ENCODE results near the gene DDX1. TPM values are rescaled to one million over a fixed set of nuclear protein-coding genes. Genes with fewer than 3 reads are reported as not detected.
A peak's percentile ranks its signal among the peaks of the same experiment; 100 is the strongest.

Gene DDX1
- total and polyA plus RNA-seq, 2 donors (not counting 1 experiment from before 2014, with no cell fraction given): 54.3 to 176 TPM

DNA sequence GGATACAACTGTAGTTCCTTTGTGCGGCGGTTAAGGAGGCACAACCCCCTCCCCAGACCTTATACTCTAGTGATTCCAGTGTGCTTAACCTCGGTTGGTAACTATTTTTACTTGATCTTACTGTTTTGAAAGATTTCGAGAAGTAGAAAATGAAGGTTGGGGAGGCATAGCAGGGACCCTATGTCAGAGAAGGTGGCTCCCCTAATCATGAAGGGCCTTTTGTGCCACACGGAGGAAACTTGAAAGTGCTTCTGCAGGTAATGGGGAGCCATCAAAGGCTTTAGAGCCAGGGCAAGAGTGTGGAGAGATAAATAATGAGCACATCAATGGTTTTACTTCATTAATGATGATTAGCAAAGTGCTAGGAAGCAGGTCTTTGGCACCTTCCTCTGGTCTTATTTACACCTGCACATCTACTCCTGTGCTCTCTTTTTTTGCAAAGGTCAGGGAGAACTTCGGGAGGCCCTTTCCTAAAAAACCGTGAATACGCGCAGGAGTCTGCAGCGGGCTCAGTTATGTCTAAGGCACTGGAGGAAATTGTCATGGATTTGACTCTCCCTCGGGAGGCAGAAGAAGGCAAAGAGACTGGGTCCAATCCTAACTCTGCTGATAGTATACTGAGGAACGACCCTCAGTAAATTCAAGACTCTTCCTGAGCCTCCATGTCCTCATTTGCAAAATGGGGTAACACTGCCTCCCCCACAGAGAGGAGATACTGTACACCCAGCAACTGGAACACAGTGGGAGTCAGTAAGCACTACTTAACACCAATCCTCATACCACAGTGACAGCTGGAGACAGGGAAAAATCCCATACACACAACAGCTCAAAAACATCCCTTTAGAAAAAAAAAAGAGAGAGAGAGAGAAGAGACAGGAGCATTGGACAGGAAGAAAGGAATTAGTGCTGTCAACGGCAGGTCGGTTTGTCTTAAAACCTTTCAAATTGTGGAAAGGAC lies 81.6 kb downstream of the DDX1 start:
- Histone ChIP-seq H3K4me1 (ENCODE audit: control insufficient read depth, extremely low read depth, insufficient read depth, low read length) (no peaks in the 10 kb centered on the region), H3K36me3 (ENCODE audit: control insufficient read depth, insufficient read depth, low read length) (no peaks in the 10 kb centered on the region), H3K4me3 (replicated peaks in 1 of 4; ENCODE audit: control extremely low read depth in 1 of 4, insufficient read depth in 1 of 4, low read depth in 3 of 4, low read length in 4 of 4) (no peak overlapping the region), H3K9me3 (ENCODE audit: control insufficient read depth, insufficient read depth, low read depth, low read length) (no peaks in the 10 kb centered on the region), H3K79me2 (ENCODE audit: control insufficient read depth, insufficient read depth, low read length) (no peaks in the 10 kb centered on the region), H3K4me2 (ENCODE audit: extremely low read depth, insufficient read depth, low read length) (no peak overlapping the region), H2AFZ (ENCODE audit: low read length) (no peak overlapping the region), H4K20me1 (ENCODE audit: control insufficient read depth, extremely low read depth, insufficient read depth, low read length) (no peaks in the 10 kb centered on the region), H3K9ac (ENCODE audit: insufficient read depth, low read length) (no peak overlapping the region), H3K27me3 (ENCODE audit: control insufficient read depth, insufficient read depth, low read length) (no peaks in the 10 kb centered on the region), H3K27ac (ENCODE audit: insufficient read depth, low read length) (no peak overlapping the region)
- no peak for TF ChIP-seq EZH2 (IDR thresholded peaks at IDR 0.05; ENCODE audit: low read length, missing control alignments)
- TF ChIP-seq, protein P1, sequence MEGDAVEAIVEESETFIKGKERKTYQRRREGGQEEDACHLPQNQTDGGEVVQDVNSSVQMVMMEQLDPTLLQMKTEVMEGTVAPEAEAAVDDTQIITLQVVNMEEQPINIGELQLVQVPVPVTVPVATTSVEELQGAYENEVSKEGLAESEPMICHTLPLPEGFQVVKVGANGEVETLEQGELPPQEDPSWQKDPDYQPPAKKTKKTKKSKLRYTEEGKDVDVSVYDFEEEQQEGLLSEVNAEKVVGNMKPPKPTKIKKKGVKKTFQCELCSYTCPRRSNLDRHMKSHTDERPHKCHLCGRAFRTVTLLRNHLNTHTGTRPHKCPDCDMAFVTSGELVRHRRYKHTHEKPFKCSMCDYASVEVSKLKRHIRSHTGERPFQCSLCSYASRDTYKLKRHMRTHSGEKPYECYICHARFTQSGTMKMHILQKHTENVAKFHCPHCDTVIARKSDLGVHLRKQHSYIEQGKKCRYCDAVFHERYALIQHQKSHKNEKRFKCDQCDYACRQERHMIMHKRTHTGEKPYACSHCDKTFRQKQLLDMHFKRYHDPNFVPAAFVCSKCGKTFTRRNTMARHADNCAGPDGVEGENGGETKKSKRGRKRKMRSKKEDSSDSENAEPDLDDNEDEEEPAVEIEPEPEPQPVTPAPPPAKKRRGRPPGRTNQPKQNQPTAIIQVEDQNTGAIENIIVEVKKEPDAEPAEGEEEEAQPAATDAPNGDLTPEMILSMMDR (conservative IDR thresholded peaks at IDR 0.05 in 1 of 2, IDR thresholded peaks at IDR 0.05 in 1 of 2; ENCODE audit: low read depth in 1 of 2, low read length in 2 of 2): no peak
- no peak for DNase-seq (ENCODE audit: low read depth in 2 of 2)

GRCh38 chr2:15673919-15674636 lies 82.4 kb downstream of the DDX1 start:
- no peaks in the 10 kb centered on the region for H4K20me1 ChIP-seq (ENCODE audit: control insufficient read depth, extremely low read depth, insufficient read depth, low read length)
- H3K79me2 ChIP-seq (ENCODE audit: control insufficient read depth, insufficient read depth, low read length): no peaks in the 10 kb centered on the region
- H3K4me3 ChIP-seq (replicated peaks in 1 of 4; ENCODE audit: control extremely low read depth in 1 of 4, insufficient read depth in 1 of 4, low read depth in 3 of 4, low read length in 4 of 4): no peak overlapping the region
- H2AFZ ChIP-seq (ENCODE audit: low read length): no peak overlapping the region
- no peaks in the 10 kb centered on the region for H3K27me3 ChIP-seq (ENCODE audit: control insufficient read depth, insufficient read depth, low read length)
- H3K4me2 ChIP-seq (ENCODE audit: extremely low read depth, insufficient read depth, low read length): no peak overlapping the region
- H3K36me3 ChIP-seq (ENCODE audit: control insufficient read depth, insufficient read depth, low read length): no peaks in the 10 kb centered on the region
- H3K9me3 ChIP-seq (ENCODE audit: control insufficient read depth, insufficient read depth, low read depth, low read length): no peaks in the 10 kb centered on the region
- DNase-seq (ENCODE audit: low read depth in 2 of 2): peak; percentile 7 to 43
- H3K9ac ChIP-seq (ENCODE audit: insufficient read depth, low read length): no peak overlapping the region
- H3K27ac ChIP-seq (ENCODE audit: insufficient read depth, low read length): no peak overlapping the region
- TF ChIP-seq, protein P1 (conservative IDR thresholded peaks at IDR 0.05 in 1 of 2, IDR thresholded peaks at IDR 0.05 in 1 of 2; ENCODE audit: low read depth in 1 of 2, low read length in 2 of 2): no peak
- H3K4me1 ChIP-seq (ENCODE audit: control insufficient read depth, extremely low read depth, insufficient read depth, low read length): no peaks in the 10 kb centered on the region
